Measurements from ENCODE around the gene SDK1.

Gene SDK1

GRCh38 chr7:4025694-4026615 is 724.9 kb downstream of the SDK1 start:
- in situ Hi-C loops (cut with HindIII; ENCODE audit: low sequenced_read_pairs): loop anchor here (25.0 kb wide), 1 partner anchor 89 kb away; no protein-coding TSS in a partner anchor

- in situ Hi-C loops (cut with HindIII; ENCODE audit: low sequenced_read_pairs): loop anchor here (25.0 kb wide), 1 partner anchor 90 kb away; no protein-coding TSS in a partner anchor
Measured at GRCh38 chr7:4026941-4027486, 726.0 kb downstream of the SDK1 start.

GRCh38 chr7:4028221-4028620 is 727.2 kb downstream of the SDK1 start:
- in situ Hi-C loops (cut with HindIII; ENCODE audit: low sequenced_read_pairs): loop anchor here (25.0 kb wide), 1 partner anchor 91 kb away; no protein-coding TSS in a partner anchor

GRCh38 chr7:4029941-4030340 is 728.9 kb downstream of the SDK1 start:
- in situ Hi-C loops (cut with HindIII; ENCODE audit: low sequenced_read_pairs): loop anchor here (25.0 kb wide), 1 partner anchor 93 kb away; no protein-coding TSS in a partner anchor

GRCh38 chr7:4030346-4030950 is 729.4 kb downstream of the SDK1 start:
- in situ Hi-C loops (cut with HindIII; ENCODE audit: low sequenced_read_pairs): loop anchor here (25.0 kb wide), 1 partner anchor 93 kb away; no protein-coding TSS in a partner anchor

GRCh38 chr7:4033996-4034395 is 732.9 kb downstream of the SDK1 start:
- in situ Hi-C loops (cut with HindIII; ENCODE audit: low sequenced_read_pairs): loop anchor here (25.0 kb wide), 1 partner anchor 97 kb away; no protein-coding TSS in a partner anchor

GRCh38 chr7:4037308-4037707 is 736.3 kb downstream of the SDK1 start:
- in situ Hi-C loops (cut with HindIII; ENCODE audit: low sequenced_read_pairs): loop anchor here (25.0 kb wide), 1 partner anchor 100 kb away; no protein-coding TSS in a partner anchor

- in situ Hi-C loops (cut with HindIII; ENCODE audit: low sequenced_read_pairs): loop anchor here (25.0 kb wide), 1 partner anchor 101 kb away; no protein-coding TSS in a partner anchor
Measured at GRCh38 chr7:4037877-4038276, 736.8 kb downstream of the SDK1 start.

- in situ Hi-C loops (cut with HindIII; ENCODE audit: low sequenced_read_pairs): loop anchor here (25.0 kb wide), 1 partner anchor 103 kb away; no protein-coding TSS in a partner anchor
Measured at GRCh38 chr7:4040109-4040928, 739.3 kb downstream of the SDK1 start.

GRCh38 chr7:4042402-4043045 is 741.5 kb downstream of the SDK1 start:
- in situ Hi-C loops (cut with HindIII; ENCODE audit: low sequenced_read_pairs): loop anchor here (25.0 kb wide), 1 partner anchor 105 kb away; no protein-coding TSS in a partner anchor

- in situ Hi-C loops (cut with HindIII; ENCODE audit: low sequenced_read_pairs): loop anchor here (25.0 kb wide), 1 partner anchor 107 kb away; no protein-coding TSS in a partner anchor
Measured at GRCh38 chr7:4043988-4044387, 742.9 kb downstream of the SDK1 start.

- in situ Hi-C loops (cut with HindIII; ENCODE audit: low sequenced_read_pairs): loop anchor here (25.0 kb wide), 1 partner anchor 108 kb away; no protein-coding TSS in a partner anchor
Measured at GRCh38 chr7:4045450-4045849, 744.4 kb downstream of the SDK1 start.

- in situ Hi-C loops (cut with HindIII; ENCODE audit: low sequenced_read_pairs): loop anchor here (25.0 kb wide), 1 partner anchor 109 kb away; no protein-coding TSS in a partner anchor
Measured at GRCh38 chr7:4045975-4046374, 744.9 kb downstream of the SDK1 start.

GRCh38 chr7:4048336-4048735 is 747.3 kb downstream of the SDK1 start:
- in situ Hi-C loops (cut with HindIII; ENCODE audit: low sequenced_read_pairs): loop anchor here (25.0 kb wide), 1 partner anchor 111 kb away; no protein-coding TSS in a partner anchor

GRCh38 chr7:4049202-4049601 is 748.1 kb downstream of the SDK1 start:
- in situ Hi-C loops (cut with HindIII; ENCODE audit: low sequenced_read_pairs): loop anchor here (25.0 kb wide), 1 partner anchor 112 kb away; no protein-coding TSS in a partner anchor

GRCh38 chr7:4050126-4050660 is 749.1 kb downstream of the SDK1 start:
- in situ Hi-C loops (cut with HindIII; ENCODE audit: low sequenced_read_pairs): no loop called here

- in situ Hi-C loops (cut with HindIII; ENCODE audit: low sequenced_read_pairs): no loop called here
Measured at GRCh38 chr7:4051696-4052095, 750.6 kb downstream of the SDK1 start.

GRCh38 chr7:4052130-4052529 is 751.1 kb downstream of the SDK1 start:
- in situ Hi-C loops (cut with HindIII; ENCODE audit: low sequenced_read_pairs): no loop called here

- in situ Hi-C loops (cut with HindIII; ENCODE audit: low sequenced_read_pairs): no loop called here
Measured at GRCh38 chr7:4054158-4054557, 753.1 kb downstream of the SDK1 start.

Data from DLD1 (cell line).